Ovary (tissue), 3 donors: ENCODE data around the gene ABI3.

Experiments used
- CTCF ChIP-seq, 3 donors: fragments of 450-650 bp in 2 of 3; fragments of 200-600 bp in 1 of 3; IDR thresholded peaks; one replicate each; pipeline versions ENCODE4 v1.5.1 to v1.8.0; 2016 to 2022; ENCODE audit warnings: antibody characterized with exemption in 3 of 3, mild to moderate bottlenecking in 1 of 3
- EP300 ChIP-seq: sonication (generic); formaldehyde crosslinking; IDR thresholded peaks from one replicate; pipeline ENCODE4 v1.6.1; 2017; ENCODE audit warnings: antibody characterized with exemption
- POLR2A ChIP-seq: fragments of 450-650 bp; IDR thresholded peaks from one replicate; pipeline ENCODE4 v1.6.1; 2017; ENCODE audit warnings: antibody characterized with exemption, mild to moderate bottlenecking, moderate library complexity
- donor health status: DM: no; HTN: no; CAD: no.

- no peak for TF ChIP-seq CTCF (IDR thresholded peaks at IDR 0.05)
- TF ChIP-seq POLR2A, result no peak
- no peak for TF ChIP-seq EP300
Measured at GRCh38 chr17:49198211-49198610, 12.3 kb upstream of the ABI3 start.
